Loucy (cell line): ENCODE data around the gene GAGE12J.

Experiments
- CTCF ChIP-seq: fragments of 200-600 bp; sonication (generic); conservative IDR thresholded peaks from 2 replicates; pipeline ENCODE4 v1.5.1; 2014; ENCODE audit warnings: mild to moderate bottlenecking, antibody characterized with exemption, low read length
- EZH2phosphoT487 ChIP-seq: fragments of 200-600 bp; IDR thresholded peaks from 2 replicates; pipeline ENCODE4 v1.6.1; 2018; ENCODE audit warnings: antibody characterized with exemption, mild to moderate bottlenecking, moderate library complexity, borderline replicate concordance

DNA sequence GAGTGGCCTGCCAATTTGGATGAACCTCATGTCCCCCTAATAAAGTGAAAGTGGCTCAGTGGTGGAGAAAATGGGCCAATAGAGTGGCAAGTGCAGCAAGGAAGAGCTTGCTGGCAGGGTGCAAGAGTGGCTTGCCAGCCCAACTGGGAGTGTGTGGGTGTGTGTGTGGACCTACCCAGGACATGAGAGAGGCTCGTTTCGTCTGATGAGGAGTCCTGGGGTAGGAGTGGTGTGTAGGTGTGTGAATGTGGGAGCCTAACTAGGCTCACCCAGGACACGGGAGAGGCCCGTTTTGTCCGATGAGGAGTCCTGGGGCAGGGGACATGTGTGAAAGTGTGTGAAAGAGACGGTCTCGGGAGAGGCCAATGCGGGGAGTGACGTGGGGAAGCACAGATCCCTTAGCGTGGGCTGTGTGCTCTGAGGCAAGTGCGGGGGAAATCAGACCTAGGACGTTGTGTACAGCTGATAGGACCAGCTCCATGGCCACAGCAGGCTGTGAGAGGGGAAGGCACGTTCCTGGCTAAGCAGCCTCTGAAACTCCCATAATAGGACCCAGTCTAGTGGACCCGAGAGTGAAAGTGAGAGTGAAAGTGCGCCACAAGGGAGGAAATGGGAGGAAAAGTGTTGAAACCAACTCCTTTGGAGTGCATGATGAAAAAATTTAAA lies 13.1 kb upstream of the GAGE12J start:
- TF ChIP-seq CTCF (no peak), EZH2phosphoT487 (no peak)
